Naive B cell (primary cell): Measurements from ENCODE around the gene BFSP1. TPM values are rescaled to one million over a fixed set of nuclear protein-coding genes. Genes with fewer than 3 reads are reported as not detected.

Experiments
- ATAC-seq, 2 donors: fragments of 150-1000 bp; cut with Tn5 transposase; 2 replicates each; pipeline ENCODE4 v1.10.0; 2021; ENCODE audit warnings: low read depth in 2 of 2, mild to moderate bottlenecking in 2 of 2, moderate library complexity in 2 of 2
- DNase-seq: peaks from one replicate; pipeline ENCODE4 v3.0.0; 2022
- H3K27ac Mint-ChIP-seq, 6 donors: one replicate each; pipeline ENCODE4 v1.8.0; 2020 to 2022; ENCODE audit warnings: mild to moderate bottlenecking in 6 of 6, mixed read lengths in 6 of 6, moderate library complexity in 5 of 6, inconsistent platforms in 2 of 6
- H3K27me3 Mint-ChIP-seq, 3 donors: one replicate each; pipeline ENCODE4 v1.8.0; 2021 to 2022; ENCODE audit warnings: mixed read lengths in 3 of 3, mild to moderate bottlenecking in 1 of 3
- H3K36me3 Mint-ChIP-seq, 2 donors: one replicate each; pipeline ENCODE4 v1.8.0; 2020 to 2022; ENCODE audit warnings: mixed read lengths in 2 of 2, inconsistent platforms in 1 of 2, mild to moderate bottlenecking in 1 of 2
- H3K4me1 Mint-ChIP-seq, 3 donors: one replicate each; pipeline ENCODE4 v1.8.0; 2020 to 2022; ENCODE audit warnings: mixed read lengths in 3 of 3, inconsistent platforms in 1 of 3, mild to moderate bottlenecking in 1 of 3, moderate library complexity in 1 of 3
- H3K4me3 Mint-ChIP-seq, 8 donors: one replicate each; pipeline ENCODE4 v1.8.0; 2020 to 2022; ENCODE audit warnings: mild to moderate bottlenecking in 8 of 8, mixed read lengths in 8 of 8, moderate library complexity in 8 of 8, inconsistent platforms in 2 of 8
- H3K9me3 Mint-ChIP-seq, 7 donors: one replicate each; pipeline ENCODE4 v1.8.0; 2020 to 2022; ENCODE audit warnings: mixed read lengths in 7 of 7, mild to moderate bottlenecking in 5 of 7, inconsistent platforms in 2 of 7, moderate library complexity in 1 of 7
- polyA plus RNA-seq, 6 donors: library from polyadenylated mRNA; unstranded; fragments of 300-500 nt; fragmentation: Illumina TruSeq; gene quantifications; one replicate each; pipeline ENCODE4 v1.2.3, GENCODE V29; 2021; ENCODE audit warnings: low read depth in 6 of 6

Gene BFSP1
- under 1 TPM in 1 of 6 donors, not detected in 5; 0.16 TPM for polyA plus RNA-seq

GRCh38 chr20:17530716-17531664 is at the start of gene BFSP1:
Gene BFSP1, minus strand, starts transcription at chr20:17531379. Its CDS starts 50 bp downstream, at chr20:17531329.
- H3K27me3 Mint-ChIP-seq: peaks cover 17 to 39% (median 25%) of the 10 kb centered on the region in 3 donors
- H3K9me3 Mint-ChIP-seq: peaks cover 0 to 1% (median 0%) of the 10 kb centered on the region in 7 donors
- no peaks in the 10 kb centered on the region for H3K36me3 Mint-ChIP-seq
- peak within 1 kb of the TSS; percentile 67 to 91 (median 83) for H3K4me3 Mint-ChIP-seq
- H3K27ac Mint-ChIP-seq: peak within 1 kb of the TSS in 3 of 6 donors; percentile 53 to 83 (median 83)
- peak; percentile 75 to 76 for ATAC-seq
- peak; percentile 15 for DNase-seq
- H3K4me1 Mint-ChIP-seq: peaks cover 5 to 11% (median 6%) of the 10 kb centered on the region in 3 donors

- H3K9me3 Mint-ChIP-seq: no peaks in the 10 kb centered on the region
- no peaks in the 10 kb centered on the region for H3K36me3 Mint-ChIP-seq
- H3K4me1 Mint-ChIP-seq: peaks cover 0 to 4% (median 2%) of the 10 kb centered on the region in 3 donors
- peak overlapping the region in 1 of 6 donors; percentile 3 for H3K27ac Mint-ChIP-seq
- DNase-seq (no peak), ATAC-seq (no peak)
- peak overlapping the region in 1 of 8 donors; percentile 2 for H3K4me3 Mint-ChIP-seq
- H3K27me3 Mint-ChIP-seq: no peaks in the 10 kb centered on the region
Observed at GRCh38 chr20:17580895-17581294, 49.7 kb upstream of the BFSP1 start.

- H3K36me3 Mint-ChIP-seq: no peaks in the 10 kb centered on the region
- peaks cover 0 to 4% (median 2%) of the 10 kb centered on the region in 3 donors for H3K4me1 Mint-ChIP-seq
- DNase-seq (no peak), ATAC-seq (no peak)
- no peaks in the 10 kb centered on the region for H3K9me3 Mint-ChIP-seq
- no peaks in the 10 kb centered on the region for H3K27me3 Mint-ChIP-seq
- no peak overlapping the region for H3K27ac Mint-ChIP-seq
- no peak overlapping the region for H3K4me3 Mint-ChIP-seq
Observed at GRCh38 chr20:17579369-17580039, 48.3 kb upstream of the BFSP1 start.

- H3K9me3 Mint-ChIP-seq: no peaks in the 10 kb centered on the region
- peaks cover under 1 to 4% (median 2%) of the 10 kb centered on the region in 3 donors for H3K4me1 Mint-ChIP-seq
- no peaks in the 10 kb centered on the region for H3K27me3 Mint-ChIP-seq
- ATAC-seq (no peak), DNase-seq (no peak)
- no peak overlapping the region for H3K4me3 Mint-ChIP-seq
- H3K27ac Mint-ChIP-seq: no peak overlapping the region
- no peaks in the 10 kb centered on the region for H3K36me3 Mint-ChIP-seq
Observed at GRCh38 chr20:17576215-17576614, 45.0 kb upstream of the BFSP1 start.

GRCh38 chr20:17573463-17573862 is 42.3 kb upstream of the BFSP1 start:
- Mint-ChIP-seq H3K27me3 (no peaks in the 10 kb centered on the region), H3K4me3 (peak overlapping the region in 1 of 8 donors; percentile 64), H3K27ac (peak overlapping the region in 1 of 6 donors; percentile 72), H3K36me3 (no peaks in the 10 kb centered on the region), H3K4me1 (peaks cover 10 to 15% (median 12%) of the 10 kb centered on the region in 3 donors), H3K9me3 (no peaks in the 10 kb centered on the region)
- DNase-seq (no peak), ATAC-seq (no peak)

GRCh38 chr20:17572034-17572638 is 41.0 kb upstream of the BFSP1 start:
- no peaks in the 10 kb centered on the region for H3K9me3 Mint-ChIP-seq
- DNase-seq (no peak), ATAC-seq (no peak)
- H3K27me3 Mint-ChIP-seq: peaks cover 0 to 7% (median 0%) of the 10 kb centered on the region in 3 donors
- H3K4me3 Mint-ChIP-seq: peak overlapping the region in 1 of 8 donors; percentile 92
- H3K27ac Mint-ChIP-seq: no peak overlapping the region
- H3K36me3 Mint-ChIP-seq: no peaks in the 10 kb centered on the region
- H3K4me1 Mint-ChIP-seq: peaks cover 10 to 15% (median 12%) of the 10 kb centered on the region in 3 donors

- DNase-seq (peak; percentile 8), ATAC-seq (no peak)
- peaks cover 0 to 7% (median 0%) of the 10 kb centered on the region in 3 donors for H3K27me3 Mint-ChIP-seq
- peaks cover 10 to 15% (median 12%) of the 10 kb centered on the region in 3 donors for H3K4me1 Mint-ChIP-seq
- H3K36me3 Mint-ChIP-seq: no peaks in the 10 kb centered on the region
- H3K9me3 Mint-ChIP-seq: no peaks in the 10 kb centered on the region
- H3K4me3 Mint-ChIP-seq: peak overlapping the region; percentile 86 to 98 (median 95)
- peak overlapping the region in 4 of 6 donors; percentile 79 to 96 (median 89) for H3K27ac Mint-ChIP-seq
Observed at GRCh38 chr20:17571153-17571527, 40.0 kb upstream of the BFSP1 start.

- DNase-seq: no peak
- Mint-ChIP-seq H3K4me3 (peak overlapping the region; percentile 86 to 98 (median 95)), H3K27ac (peak overlapping the region; percentile 78 to 96 (median 86)), H3K36me3 (no peaks in the 10 kb centered on the region), H3K4me1 (peaks cover 10 to 15% (median 12%) of the 10 kb centered on the region in 3 donors), H3K27me3 (peaks cover 0 to 7% (median 0%) of the 10 kb centered on the region in 3 donors), H3K9me3 (no peaks in the 10 kb centered on the region)
- ATAC-seq: peak; percentile 36 to 38
Observed at GRCh38 chr20:17570347-17571152, 39.4 kb upstream of the BFSP1 start.

- H3K4me1 Mint-ChIP-seq: peaks cover 10 to 15% (median 12%) of the 10 kb centered on the region in 3 donors
- DNase-seq: peak; percentile 92
- H3K27me3 Mint-ChIP-seq: peaks cover 0 to 12% (median 0%) of the 10 kb centered on the region in 3 donors
- H3K36me3 Mint-ChIP-seq: no peaks in the 10 kb centered on the region
- peak within 1 kb of the TSS; percentile 92 to 98 (median 96) for H3K27ac Mint-ChIP-seq
- no peaks in the 10 kb centered on the region for H3K9me3 Mint-ChIP-seq
- peak; percentile 89 to 90 for ATAC-seq
- H3K4me3 Mint-ChIP-seq: peak within 1 kb of the TSS; percentile 91 to 98 (median 96)
Observed at GRCh38 chr20:17569616-17570346, 38.6 kb upstream of the BFSP1 start, which contains the start of gene DSTN. Gene DSTN, plus strand, starts transcription at chr20:17570075. Its CDS starts 134 bp downstream, at chr20:17570209.

GRCh38 chr20:17568972-17569521 is 37.9 kb upstream of the BFSP1 start:
- Mint-ChIP-seq H3K27me3 (peaks cover 0 to 16% (median 0%) of the 10 kb centered on the region in 3 donors), H3K4me1 (peaks cover 10 to 15% (median 12%) of the 10 kb centered on the region in 3 donors), H3K9me3 (no peaks in the 10 kb centered on the region), H3K4me3 (peak overlapping the region; percentile 22 to 98 (median 86)), H3K27ac (peak overlapping the region in 2 of 6 donors; percentile 92), H3K36me3 (no peaks in the 10 kb centered on the region)
- DNase-seq (peak; percentile 11), ATAC-seq (no peak)

GRCh38 chr20:17568045-17568788 is 37.0 kb upstream of the BFSP1 start:
- ATAC-seq: no peak
- Mint-ChIP-seq H3K4me1 (peaks cover 10 to 15% (median 12%) of the 10 kb centered on the region in 3 donors), H3K27me3 (peaks cover 0 to 16% (median 0%) of the 10 kb centered on the region in 3 donors), H3K4me3 (peak overlapping the region; percentile 22 to 98 (median 86)), H3K36me3 (no peaks in the 10 kb centered on the region), H3K9me3 (no peaks in the 10 kb centered on the region), H3K27ac (peak overlapping the region in 5 of 6 donors; percentile 4 to 92 (median 70))
- no peak for DNase-seq
